Endothelial cell of umbilical vein (primary cell): ENCODE measurements around the gene SLC44A1. TPM values are rescaled to one million over a fixed set of nuclear protein-coding genes. Genes with fewer than 3 reads are reported as not detected.

ENCODE experiments used
- BruUV-seq: library from RNA; stranded (reverse); fragments of 400-500 nt; replicated peaks from 2 replicates; lab custom pipeline; 2021; lab: Mats Ljungman, UMichigan
- CTCF ChIA-PET: fragments of 300-600, 350-600 bp; sonication (Branson Sonifier 250); formaldehyde crosslinking; loops from one replicate; lab custom pipeline; 2021; ENCODE audit warnings: antibody characterized with exemption, inconsistent platforms; lab: Charles Lee
- POLR2A ChIA-PET: fragments of 300-600, 350-600 bp; sonication (Branson Sonifier 250); formaldehyde crosslinking; loops from one replicate; lab custom pipeline; 2021; ENCODE audit warnings: antibody characterized with exemption, inconsistent platforms; lab: Charles Lee
- DNase-seq: peaks from one replicate; pipeline ENCODE4 v3.0.0-alpha.2; 2011; ENCODE audit warnings: low read depth, low spot score
- FAIRE-seq: peaks from 2 replicates; lab custom pipeline; 2011; peaks lifted over from hg19 to GRCh38; lab: Jason Lieb, UNC
- H2AFZ ChIP-seq: 2 replicates; pipeline ENCODE4 v1.6.0; 2012; ENCODE audit warnings: low read depth, low read length, control low read depth, inconsistent platforms
- H3K27ac ChIP-seq: 2 replicates; pipeline ENCODE4 v1.5.1; 2011; ENCODE audit warnings: low read depth, mild to moderate bottlenecking, control low read depth, low read length, moderate library complexity; ENCODE audit not compliant: insufficient read depth
- H3K27me3 ChIP-seq, 2 experiments: 2 replicates each; pipeline versions ENCODE4 v1.6.0 to v1.6.1; 2011; ENCODE audit warnings: low read length in 2 of 2, mixed read lengths in 1 of 2; ENCODE audit not compliant: control insufficient read depth in 2 of 2, insufficient read depth in 2 of 2
- H3K36me3 ChIP-seq, 2 experiments: 2 replicates in 1 of 2; 3 replicates in 1 of 2; pipeline ENCODE4 v1.5.1; 2011; ENCODE audit warnings: low read length in 2 of 2, mild to moderate bottlenecking in 1 of 2, moderate library complexity in 1 of 2; ENCODE audit not compliant: control insufficient read depth in 2 of 2, insufficient read depth in 2 of 2; ENCODE audit errors: extremely low read depth in 1 of 2
- H3K4me1 ChIP-seq: 3 replicates; pipeline ENCODE4 v1.5.1; 2011; ENCODE audit warnings: mild to moderate bottlenecking, low read length; ENCODE audit not compliant: control insufficient read depth, insufficient read depth; ENCODE audit errors: extremely low read depth
- H3K4me2 ChIP-seq: 2 replicates; pipeline ENCODE4 v1.6.1; 2011; ENCODE audit warnings: low read length, control low read depth, mixed read lengths; ENCODE audit not compliant: insufficient read depth
- H3K4me3 ChIP-seq, 3 experiments: fragments of 200-600 bp in 1 of 3; sonication (generic), shearing (Covaris generic) in 1 of 3; replicated peaks in 1 of 3; 2 replicates each; pipeline ENCODE4 v1.5.1; 2011 to 2016; ENCODE audit warnings: control low read depth in 3 of 3, low read length in 3 of 3, mild to moderate bottlenecking in 2 of 3, inconsistent platforms in 1 of 3, low read depth in 1 of 3, moderate library complexity in 1 of 3; ENCODE audit not compliant: insufficient read depth in 1 of 3
- H3K79me2 ChIP-seq: 2 replicates; pipeline ENCODE4 v1.6.0; 2012; ENCODE audit warnings: low read length, inconsistent platforms; ENCODE audit not compliant: control insufficient read depth, insufficient read depth
- H3K9ac ChIP-seq: replicated peaks from 2 replicates; pipeline ENCODE3; 2011; ENCODE audit warnings: low read length, control low read depth; ENCODE audit not compliant: insufficient read depth; ENCODE audit errors: extremely low read depth
- H3K9me1 ChIP-seq: replicated peaks from 3 replicates; pipeline ENCODE4 v1.6.0; 2011; ENCODE audit warnings: mild to moderate bottlenecking, low read length; ENCODE audit not compliant: control insufficient read depth, insufficient read depth; ENCODE audit errors: extremely low read depth
- H3K9me3 ChIP-seq: replicated peaks from 2 replicates; pipeline ENCODE4 v1.5.1; 2012; ENCODE audit warnings: low read length, inconsistent platforms; ENCODE audit not compliant: control insufficient read depth, insufficient read depth
- H4K20me1 ChIP-seq: replicated peaks from 2 replicates; pipeline ENCODE3; 2011; ENCODE audit warnings: mild to moderate bottlenecking, low read length; ENCODE audit not compliant: control insufficient read depth, insufficient read depth; ENCODE audit errors: extremely low read depth
- EZH2 ChIP-seq: IDR thresholded peaks from 2 replicates; pipeline ENCODE4 v1.6.1; 2012; ENCODE audit warnings: borderline replicate concordance, low read depth, mild to moderate bottlenecking, moderate library complexity, low read length, inconsistent platforms; ENCODE audit not compliant: severe bottlenecking
- GATA2 ChIP-seq: IDR thresholded peaks from 2 replicates; pipeline ENCODE4 v1.7.0; 2011; ENCODE audit warnings: low read depth, mild to moderate bottlenecking, moderate library complexity, mixed read lengths, low read length; ENCODE audit not compliant: insufficient read length, insufficient read depth
- JUN ChIP-seq: IDR thresholded peaks from 2 replicates; pipeline ENCODE4 v1.6.1; 2011; ENCODE audit warnings: borderline replicate concordance, low read depth; ENCODE audit not compliant: insufficient read length, insufficient read depth
- MYC ChIP-seq: IDR thresholded peaks from one replicate; pipeline ENCODE4 v1.6.1; 2011; ENCODE audit warnings: mild to moderate bottlenecking, low read depth, low read length
- POLR2A ChIP-seq: IDR thresholded peaks from 2 replicates; pipeline ENCODE4 v1.6.1; 2012; ENCODE audit warnings: low read depth, mild to moderate bottlenecking, control low read depth, low read length
- dilution Hi-C: fragments of 300-500 bp; cut with MboI; formaldehyde crosslinking; loops from one replicate; pipeline ENCODE4 v1.15.0; 2019; ENCODE audit warnings: low sequenced_read_pairs; ENCODE audit not compliant: extremely low pct_ligation_motif_present
- intact Hi-C: fragments of 100-400 bp; cut with micrococcal nuclease; formaldehyde crosslinking; loops from one replicate; pipeline ENCODE4 v1.10.0; 2022
- polyA plus RNA-seq, 4 experiments: library from polyadenylated mRNA; depleted of rRNA in 3 of 4; stranded (reverse) in 3 of 4; unstranded in 1 of 4; fragments of >200 nt; gene quantifications; 2 replicates each; pipeline versions ENCODE4 v1.2.1 to v1.2.3, GENCODE V29; 2011 to 2012; ENCODE audit warnings: missing spikeins in 1 of 4
- total RNA-seq: library from RNA; stranded (reverse); gene quantifications from 2 replicates; pipeline ENCODE4 v1.2.3, GENCODE V29; 2021

The SLC44A1 gene
- total and polyA plus RNA-seq, 2 donors (not counting 3 experiments of a cell fraction or from before 2014, with no cell fraction given), result 16.1 to 37.7 TPM

DNA sequence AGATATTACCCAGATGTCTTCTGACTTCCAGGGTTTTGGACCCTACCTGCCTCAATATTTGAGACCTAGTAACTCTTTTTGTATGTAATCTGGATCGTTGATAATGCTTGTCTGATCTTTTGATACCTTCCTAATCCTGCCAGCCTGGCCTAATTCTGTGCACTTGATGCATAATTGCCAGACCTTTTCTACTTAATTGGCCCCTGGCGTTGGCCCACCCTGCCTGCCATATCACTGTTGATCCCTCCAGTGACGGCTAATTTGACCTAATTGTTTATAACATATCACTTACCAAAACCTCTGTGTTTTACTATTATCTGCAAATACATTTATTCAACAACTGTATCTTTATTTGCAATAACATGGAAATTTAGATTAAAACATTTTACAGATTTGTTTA lies 49.0 kb downstream of the SLC44A1 start:
- FAIRE-seq, result no peak
- no peak for DNase-seq
- H3K4me3 ChIP-seq, result no peak overlapping the region
- no TSS peak for BruUV-seq
- H4K20me1 ChIP-seq, result no peaks in the 10 kb centered on the region
- H3K79me2 ChIP-seq, result peaks cover 6% of the 10 kb centered on the region
- no peaks in the 10 kb centered on the region for H3K36me3 ChIP-seq
- H3K27ac ChIP-seq, result no peak overlapping the region
- ChIA-PET POLR2A (no interaction called here), CTCF (interaction anchor here (1.6 kb wide), 1 partner anchor 41 kb away, joined by 3 read pairs; no protein-coding TSS in a partner anchor)
- intact Hi-C loops (no loop called here), dilution Hi-C loops (no loop called here)
- no peak overlapping the region for H3K4me2 ChIP-seq
- H3K9me3 ChIP-seq, result no peaks in the 10 kb centered on the region
- no peak overlapping the region for H2AFZ ChIP-seq
- TF ChIP-seq GATA2 (no peak), MYC (no peak)
- no peaks in the 10 kb centered on the region for H3K27me3 ChIP-seq
- H3K9me1 ChIP-seq, result no peaks in the 10 kb centered on the region
- H3K9ac ChIP-seq, result no peak overlapping the region
- peaks cover 25% of the 10 kb centered on the region for H3K4me1 ChIP-seq

DNA sequence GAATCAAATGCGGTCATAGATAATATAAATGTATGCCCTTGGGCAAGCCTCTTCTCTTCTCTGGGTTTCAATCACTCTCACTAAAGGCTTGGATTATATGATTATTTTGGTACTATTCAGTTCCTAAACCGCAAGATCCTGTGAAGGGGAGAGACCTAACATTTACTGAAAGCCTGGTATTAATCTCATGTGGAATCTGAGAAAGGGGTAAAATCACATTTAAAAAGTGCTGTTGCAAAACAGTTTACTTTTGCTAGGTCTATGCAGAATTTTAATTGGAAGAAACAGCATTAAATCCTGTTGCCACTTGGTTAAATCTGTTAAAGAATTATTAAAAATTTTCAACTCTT lies 50.7 kb downstream of the SLC44A1 start:
- H3K36me3 ChIP-seq, result no peaks in the 10 kb centered on the region
- dilution Hi-C loops, result no loop called here
- H3K27ac ChIP-seq, result no peak overlapping the region
- BruUV-seq, result no TSS peak
- no peaks in the 10 kb centered on the region for H3K9me1 ChIP-seq
- no peaks in the 10 kb centered on the region for H4K20me1 ChIP-seq
- DNase-seq (no peak), FAIRE-seq (no peak)
- TF ChIP-seq POLR2A (no peak), JUN (no peak), EZH2 (no peak), GATA2 (no peak)
- H3K79me2 ChIP-seq, result peaks cover 6% of the 10 kb centered on the region
- peaks cover 41% of the 10 kb centered on the region for H3K4me1 ChIP-seq
- no peaks in the 10 kb centered on the region for H3K9me3 ChIP-seq
- H3K27me3 ChIP-seq, result no peaks in the 10 kb centered on the region
- ChIA-PET POLR2A (no interaction called here), CTCF (no interaction called here)
- H3K4me2 ChIP-seq, result no peak overlapping the region
- H2AFZ ChIP-seq, result no peak overlapping the region
- H3K4me3 ChIP-seq, result no peak overlapping the region
- H3K9ac ChIP-seq, result no peak overlapping the region
- intact Hi-C loops, result loop anchor here (5.0 kb wide), 1 partner anchor 423 kb away; no protein-coding TSS in a partner anchor
